Measurements from ENCODE around the gene ADAM12. TPM values are rescaled to one million over a fixed set of nuclear protein-coding genes. Genes with fewer than 3 reads are reported as not detected.

ADAM12 gene
- total RNA-seq, 1 donor from 2014 or later = 3.7 TPM

DNA sequence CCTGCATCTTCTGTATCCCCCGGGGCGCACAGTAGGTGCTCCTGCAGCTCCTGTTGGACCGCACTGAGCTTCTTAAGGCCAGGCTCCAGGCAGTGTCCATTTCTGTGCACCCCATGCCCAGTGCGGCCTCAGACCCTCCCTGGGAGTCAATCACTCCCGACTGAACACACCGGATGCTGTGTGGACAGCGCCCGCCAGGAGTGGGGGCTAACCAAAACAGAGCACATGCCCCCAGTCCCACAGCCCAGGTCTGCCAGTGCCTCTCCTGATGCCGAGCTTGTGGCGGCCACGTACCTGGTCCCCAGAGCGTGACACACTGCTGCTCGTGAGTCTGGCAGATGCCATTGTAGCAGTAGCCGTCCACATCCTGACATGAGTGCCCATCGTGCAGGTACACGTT is 323.8 kb downstream of the ADAM12 start:
- intact Hi-C loops (cut with DNase I) = no loop called here
- peaks cover 42% of the 10 kb centered on the region for H3K4me1 ChIP-seq
- DNase-seq (ENCODE audit: extremely low spot score in 2 of 2) = no peak

DNA sequence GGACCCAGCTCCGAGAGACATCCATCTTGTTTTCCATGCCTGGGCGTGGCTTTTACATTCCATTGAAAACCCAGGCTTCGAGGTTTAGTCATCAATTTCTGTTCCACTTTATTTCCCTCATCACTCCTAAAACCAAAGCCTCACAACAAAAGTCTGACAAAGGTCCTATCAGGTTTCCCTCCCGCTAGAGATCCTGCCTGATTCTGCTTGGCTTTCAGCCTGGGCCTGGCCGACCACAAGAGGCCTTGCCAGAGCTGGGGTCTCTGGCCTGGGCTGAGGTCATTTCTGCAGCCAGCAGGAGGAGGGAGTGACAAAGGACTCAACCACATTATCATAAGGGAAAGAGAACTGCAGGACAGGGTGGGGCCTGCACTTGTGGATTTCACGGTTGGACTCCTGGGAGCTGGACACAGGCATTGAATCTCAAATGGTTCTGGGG is 324.9 kb downstream of the ADAM12 start:
- no peak overlapping the region for H3K4me3 ChIP-seq
- TF ChIP-seq, protein P1, sequence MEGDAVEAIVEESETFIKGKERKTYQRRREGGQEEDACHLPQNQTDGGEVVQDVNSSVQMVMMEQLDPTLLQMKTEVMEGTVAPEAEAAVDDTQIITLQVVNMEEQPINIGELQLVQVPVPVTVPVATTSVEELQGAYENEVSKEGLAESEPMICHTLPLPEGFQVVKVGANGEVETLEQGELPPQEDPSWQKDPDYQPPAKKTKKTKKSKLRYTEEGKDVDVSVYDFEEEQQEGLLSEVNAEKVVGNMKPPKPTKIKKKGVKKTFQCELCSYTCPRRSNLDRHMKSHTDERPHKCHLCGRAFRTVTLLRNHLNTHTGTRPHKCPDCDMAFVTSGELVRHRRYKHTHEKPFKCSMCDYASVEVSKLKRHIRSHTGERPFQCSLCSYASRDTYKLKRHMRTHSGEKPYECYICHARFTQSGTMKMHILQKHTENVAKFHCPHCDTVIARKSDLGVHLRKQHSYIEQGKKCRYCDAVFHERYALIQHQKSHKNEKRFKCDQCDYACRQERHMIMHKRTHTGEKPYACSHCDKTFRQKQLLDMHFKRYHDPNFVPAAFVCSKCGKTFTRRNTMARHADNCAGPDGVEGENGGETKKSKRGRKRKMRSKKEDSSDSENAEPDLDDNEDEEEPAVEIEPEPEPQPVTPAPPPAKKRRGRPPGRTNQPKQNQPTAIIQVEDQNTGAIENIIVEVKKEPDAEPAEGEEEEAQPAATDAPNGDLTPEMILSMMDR (IDR thresholded peaks at IDR 0.05) = no peak
- H3K27me3 ChIP-seq = no peaks in the 10 kb centered on the region
- no peak for DNase-seq (ENCODE audit: extremely low spot score in 2 of 2)
- intact Hi-C loops (cut with DNase I) = no loop called here
- H3K9me3 ChIP-seq = no peaks in the 10 kb centered on the region
- H3K27ac ChIP-seq = peak overlapping the region; percentile 66
- H3K36me3 ChIP-seq = no peaks in the 10 kb centered on the region
- H3K4me1 ChIP-seq = peaks cover 42% of the 10 kb centered on the region

More for the DNA sequence above, 323.8 kb downstream of the ADAM12 start:
- TF ChIP-seq, protein P1 (IDR thresholded peaks at IDR 0.05) = no peak
- TF ChIP-seq POLR2A (IDR thresholded peaks at IDR 0.05) (no peak), POLR2AphosphoS5 (IDR thresholded peaks at IDR 0.05; ENCODE audit: insufficient read depth in 1 of 2, low read depth in 1 of 2) (no peak)
- no peaks in the 10 kb centered on the region for H3K9me3 ChIP-seq
- no peak overlapping the region for H3K4me3 ChIP-seq
- H3K36me3 ChIP-seq = no peaks in the 10 kb centered on the region
- no peak overlapping the region for H3K27ac ChIP-seq
- H3K27me3 ChIP-seq = no peaks in the 10 kb centered on the region

DNA sequence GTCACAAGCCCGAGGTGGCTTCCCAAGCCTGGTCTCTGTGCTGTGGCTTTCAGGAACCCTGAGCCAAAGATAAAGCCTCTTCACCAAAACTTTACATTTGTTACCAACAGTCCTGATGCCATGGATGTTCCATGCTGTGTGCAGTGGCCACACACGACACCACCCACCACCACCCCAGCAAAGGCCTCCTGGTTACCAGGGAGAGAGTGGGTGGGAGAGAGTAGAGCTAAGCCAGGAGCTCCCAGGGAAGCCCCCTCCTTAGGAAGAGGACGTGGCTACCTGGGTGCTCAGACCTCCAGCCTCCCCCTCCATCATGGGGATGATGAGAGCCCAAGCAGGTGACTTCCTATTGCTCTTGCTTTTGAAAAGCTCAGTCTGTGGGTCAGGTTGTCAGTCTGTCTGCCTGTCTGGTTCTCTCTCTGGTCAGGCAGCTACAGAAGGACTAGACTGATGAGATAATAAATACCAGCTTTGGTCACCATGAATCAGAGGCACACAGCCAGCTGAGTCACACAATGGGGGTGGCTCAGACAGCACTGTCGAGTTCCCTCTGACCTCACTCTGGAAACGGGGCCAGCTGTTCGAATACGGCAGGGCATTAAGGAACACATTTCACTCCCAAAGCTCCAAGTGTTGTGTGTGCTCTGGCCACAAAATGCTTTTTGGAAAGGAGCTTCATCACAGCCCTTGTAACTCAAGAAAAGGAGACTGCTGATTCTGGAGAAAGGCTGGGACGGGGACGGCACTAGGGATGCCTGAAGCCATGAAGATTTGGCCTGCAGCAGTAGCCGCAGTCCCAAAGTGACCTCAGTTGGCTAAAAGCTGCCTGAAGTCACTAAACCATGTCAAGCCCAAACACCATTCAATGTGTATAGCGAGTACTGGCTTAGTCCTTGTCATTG is 325.9 kb downstream of the ADAM12 start:
- DNase-seq (ENCODE audit: extremely low spot score in 2 of 2) = no peak
- intact Hi-C loops (cut with DNase I) = no loop called here
- H3K36me3 ChIP-seq = no peaks in the 10 kb centered on the region
- H3K4me1 ChIP-seq = peaks cover 42% of the 10 kb centered on the region
- H3K4me3 ChIP-seq = no peak overlapping the region
- H3K27ac ChIP-seq = peak overlapping the region; percentile 66
- TF ChIP-seq POLR2AphosphoS5 (IDR thresholded peaks at IDR 0.05; ENCODE audit: insufficient read depth in 1 of 2, low read depth in 1 of 2) = peak in 1 of 2 donors; percentile 38
- TF ChIP-seq, protein P1 (IDR thresholded peaks at IDR 0.05) = no peak
- H3K27me3 ChIP-seq = no peaks in the 10 kb centered on the region
- H3K9me3 ChIP-seq = no peaks in the 10 kb centered on the region

DNA sequence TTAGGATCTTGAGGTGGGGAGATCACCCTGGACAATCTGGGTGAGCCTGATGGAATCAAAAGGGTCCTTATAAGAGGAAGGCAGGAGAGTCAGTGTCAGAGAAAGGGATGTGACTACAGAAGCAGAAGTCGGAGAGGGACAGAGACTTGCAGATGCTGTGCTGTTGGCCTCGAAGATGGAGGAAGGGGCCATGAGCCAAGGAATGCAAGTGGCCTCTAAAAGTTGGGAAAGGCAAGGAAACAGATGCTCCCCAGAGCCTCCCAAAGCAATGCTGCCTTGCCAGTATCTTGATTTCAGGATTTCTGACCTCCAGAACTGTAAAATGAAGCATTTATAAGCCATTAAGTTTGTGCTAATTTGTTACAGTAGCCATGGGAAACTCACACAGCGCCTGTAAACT is 326.8 kb downstream of the ADAM12 start:
- no peaks in the 10 kb centered on the region for H3K9me3 ChIP-seq
- H3K36me3 ChIP-seq = no peaks in the 10 kb centered on the region
- intact Hi-C loops (cut with DNase I) = no loop called here
- DNase-seq (ENCODE audit: extremely low spot score in 2 of 2) = no peak
- peak overlapping the region; percentile 66 for H3K27ac ChIP-seq
- H3K27me3 ChIP-seq = no peaks in the 10 kb centered on the region
- TF ChIP-seq POLR2AphosphoS5 (IDR thresholded peaks at IDR 0.05; ENCODE audit: insufficient read depth in 1 of 2, low read depth in 1 of 2) (no peak), POLR2A (IDR thresholded peaks at IDR 0.05) (no peak)
- TF ChIP-seq, protein P1 (IDR thresholded peaks at IDR 0.05) = no peak
- peaks cover 42% of the 10 kb centered on the region for H3K4me1 ChIP-seq
- no peak overlapping the region for H3K4me3 ChIP-seq

DNA sequence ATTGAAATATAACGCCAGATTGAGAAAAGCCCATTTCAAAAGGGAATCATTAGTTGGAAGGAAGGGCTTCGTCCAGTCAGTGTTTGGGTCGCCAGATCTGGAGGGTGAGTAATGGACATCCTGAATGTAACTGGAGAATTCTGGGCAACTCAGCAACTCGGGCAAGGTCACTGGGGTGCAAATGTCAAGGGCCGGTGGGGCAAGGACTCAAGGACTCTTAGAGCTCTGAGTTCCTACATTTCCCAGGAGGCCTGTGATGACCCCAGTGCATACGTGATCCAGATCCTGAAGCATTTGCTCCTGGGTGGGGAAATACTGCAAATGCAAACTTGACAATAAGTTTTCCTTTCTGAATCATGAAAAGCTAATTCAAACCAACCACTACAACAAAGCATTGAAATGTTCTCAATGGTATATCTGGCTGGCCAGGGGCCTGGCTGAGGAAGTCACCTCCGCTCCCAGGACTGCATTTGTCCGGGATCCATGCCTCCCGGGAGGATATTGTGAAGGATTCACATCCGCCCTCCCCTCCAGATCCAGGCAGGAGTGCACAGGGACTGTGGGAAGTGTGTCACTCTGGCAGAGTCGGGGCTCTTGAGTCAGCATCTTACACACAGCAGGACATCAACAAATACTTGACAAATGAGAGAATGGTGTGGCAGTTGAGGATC is 327.9 kb downstream of the ADAM12 start:
- Histone ChIP-seq H3K4me1 (peaks cover 42% of the 10 kb centered on the region), H3K4me3 (no peak overlapping the region), H3K27ac (peak overlapping the region; percentile 66), H3K27me3 (no peaks in the 10 kb centered on the region), H3K9me3 (no peaks in the 10 kb centered on the region), H3K36me3 (no peaks in the 10 kb centered on the region)
- DNase-seq (ENCODE audit: extremely low spot score in 2 of 2) = no peak
- intact Hi-C loops (cut with DNase I) = no loop called here
- TF ChIP-seq POLR2A (IDR thresholded peaks at IDR 0.05) (no peak), POLR2AphosphoS5 (IDR thresholded peaks at IDR 0.05; ENCODE audit: insufficient read depth in 1 of 2, low read depth in 1 of 2) (peak in 1 of 2 donors; percentile 34)
- TF ChIP-seq, protein P1 (IDR thresholded peaks at IDR 0.05) = no peak
